Inflammatory macrophage treated with lipopolysaccharide for 1 hour (primary cell): ENCODE results near the gene DTX1.

Experiments
- DNase-seq, 2 donors: peaks; one replicate each; pipeline ENCODE4 v3.0.0-alpha.2; 2020 to 2022

Gene DTX1

GRCh38 chr12:113056631-113057488 is at the start of gene DTX1:
TSS of gene DTX1 (plus strand) at chr12:113056730. CDS start at chr12:113058193, 1,463 bp downstream.
- DNase-seq, result no peak

DNA sequence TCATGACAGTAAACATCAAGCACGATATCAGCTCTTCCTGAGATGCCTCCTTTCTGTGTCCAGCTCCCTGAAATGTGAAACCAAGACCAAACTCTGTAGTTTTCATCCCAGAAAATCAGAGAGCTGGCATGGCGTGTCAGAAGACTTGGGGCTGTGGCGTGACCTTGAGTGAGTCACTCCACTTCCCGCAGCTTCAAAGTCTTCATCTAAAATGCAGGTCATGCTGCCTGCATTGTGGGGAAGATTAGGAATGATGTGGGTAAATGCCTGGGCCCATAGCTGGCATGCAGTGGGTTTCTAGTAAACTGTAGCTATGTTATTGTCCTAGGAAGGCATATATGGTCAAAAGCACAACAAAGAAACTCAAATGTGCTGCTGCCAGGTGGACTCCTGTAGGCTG is 49.4 kb upstream of the DTX1 start:
- DNase-seq, result no peak

DNA sequence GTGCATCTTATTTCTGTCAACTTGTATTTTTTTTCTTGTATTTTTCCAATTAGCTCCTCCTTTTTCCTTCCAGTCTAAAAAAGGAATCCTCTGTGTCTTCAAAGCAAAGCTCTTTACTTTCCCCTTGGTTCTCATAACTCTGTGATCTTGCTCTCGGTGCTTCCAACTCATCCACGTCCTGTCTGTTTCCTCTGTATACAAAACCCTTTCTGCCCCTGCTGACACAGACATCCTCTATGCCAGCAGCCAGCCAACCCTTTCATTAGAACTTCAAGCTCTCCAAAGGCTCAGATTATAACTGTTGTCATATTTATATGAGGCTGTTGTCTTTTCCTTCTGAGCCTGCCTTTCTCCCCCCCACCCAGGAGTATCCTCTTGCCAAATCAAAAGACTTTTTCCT is 45.8 kb upstream of the DTX1 start:
- DNase-seq, result no peak

- no peak for DNase-seq
Observed at GRCh38 chr12:113014565-113014964, 42.0 kb upstream of the DTX1 start.

DNA sequence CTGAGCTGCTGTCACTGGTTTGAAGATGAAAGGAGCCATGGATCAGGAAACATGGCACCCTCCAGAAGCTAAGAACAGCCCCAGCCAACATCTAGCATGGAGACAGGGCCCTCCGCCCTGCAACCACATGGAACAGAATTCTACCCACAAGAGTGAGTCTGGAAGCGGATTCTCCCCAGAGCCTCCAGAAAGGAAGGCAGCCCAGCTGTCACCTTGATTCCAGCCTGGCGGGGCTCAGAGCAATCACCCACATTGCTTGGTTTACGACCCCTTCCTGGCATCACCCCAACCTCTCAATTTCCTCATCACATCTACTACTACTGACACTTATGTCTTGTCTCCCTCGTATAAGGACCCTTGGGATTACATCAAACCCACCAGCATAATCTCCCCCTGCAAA is 39.7 kb upstream of the DTX1 start:
- no peak for DNase-seq

DNA sequence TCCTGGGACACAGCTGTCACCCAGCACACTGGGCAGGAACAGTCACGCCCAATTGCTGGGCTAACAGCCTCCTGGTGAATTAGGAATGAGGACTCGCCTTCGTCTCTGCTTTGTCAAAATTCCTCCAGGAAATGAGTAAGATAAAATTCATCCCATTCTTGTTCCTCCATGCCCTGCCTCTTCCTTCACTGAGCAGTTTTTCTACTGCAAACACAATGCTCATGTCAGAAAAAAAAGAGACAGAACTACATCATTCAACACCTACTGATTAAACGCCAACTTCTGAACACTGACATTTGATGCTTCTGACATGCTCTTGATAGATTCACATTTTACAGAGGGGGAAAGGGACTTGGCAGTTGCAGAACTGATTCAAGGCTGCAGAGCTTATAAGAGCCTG is 37.5 kb upstream of the DTX1 start:
- no peak for DNase-seq

- no peak for DNase-seq
Observed at GRCh38 chr12:113021500-113021899, 35.0 kb upstream of the DTX1 start.

DNA sequence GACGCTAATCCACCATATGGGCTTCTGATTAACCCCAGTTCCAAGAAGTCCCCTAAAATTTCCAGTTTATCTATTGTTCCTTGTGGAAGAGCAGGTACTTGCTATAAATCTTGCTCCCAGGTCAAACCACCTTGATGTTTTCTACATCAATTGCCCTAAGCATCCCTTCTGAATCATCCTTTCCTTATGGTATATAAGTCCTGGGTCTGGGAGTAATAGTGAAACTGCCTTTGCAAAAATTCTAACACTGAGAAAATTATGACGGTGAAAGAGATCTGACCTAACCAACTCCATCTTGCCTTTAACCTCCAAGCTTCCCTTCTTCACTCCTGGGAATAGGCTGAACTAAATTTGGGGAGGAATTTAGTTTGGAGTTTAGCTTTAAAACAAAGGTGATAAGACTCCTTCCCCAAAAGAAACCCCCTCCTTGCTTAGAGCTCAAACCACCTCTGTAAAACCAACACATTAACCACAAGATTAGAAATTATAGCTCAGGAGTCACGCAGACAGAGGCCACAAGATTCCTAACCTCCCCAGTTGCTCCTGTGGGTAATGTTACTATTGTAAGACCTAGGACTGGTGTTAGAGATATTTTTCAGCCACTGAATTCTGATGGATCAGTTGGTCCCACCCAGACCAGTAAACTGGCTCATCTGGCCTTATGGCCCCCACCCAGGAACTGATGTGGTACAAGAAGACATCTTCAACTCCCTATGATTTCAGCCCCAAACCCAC is 33.8 kb upstream of the DTX1 start:
- no peak for DNase-seq

GRCh38 chr12:113027726-113028125 is 28.8 kb upstream of the DTX1 start:
- DNase-seq, result peak in 1 of 2 donors; percentile 26

DNA sequence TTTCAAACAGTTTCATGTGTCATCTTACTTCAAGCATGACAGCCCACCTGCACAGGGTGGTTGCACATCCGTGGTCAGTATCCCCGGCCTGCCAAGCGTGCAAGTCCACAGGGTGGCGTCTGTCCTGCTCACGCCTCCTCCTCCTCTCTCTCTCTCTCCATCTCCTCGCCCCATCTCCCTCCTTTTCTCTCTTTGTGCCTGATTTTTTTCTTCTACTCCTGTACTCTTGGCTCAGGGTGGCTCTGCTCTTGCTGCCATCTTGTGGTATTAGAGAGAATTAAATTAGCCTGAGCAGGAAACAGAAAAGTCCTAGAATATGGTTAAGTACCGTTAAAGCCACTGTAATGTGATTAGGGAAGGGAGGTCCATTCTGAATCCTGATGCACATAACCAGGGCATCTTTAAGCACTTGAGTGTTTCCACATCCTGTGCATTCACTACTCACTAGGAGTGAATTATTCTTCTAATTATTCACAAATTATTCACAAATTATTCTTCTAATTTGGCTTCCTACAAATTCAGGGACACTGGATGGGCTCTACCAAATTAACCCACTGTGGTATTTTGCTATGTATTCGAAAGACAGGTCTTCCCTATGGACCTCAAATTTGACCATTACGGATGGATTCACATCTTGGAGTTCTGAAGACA is 25.5 kb upstream of the DTX1 start:
- peak; percentile 28 to 61 for DNase-seq

DNA sequence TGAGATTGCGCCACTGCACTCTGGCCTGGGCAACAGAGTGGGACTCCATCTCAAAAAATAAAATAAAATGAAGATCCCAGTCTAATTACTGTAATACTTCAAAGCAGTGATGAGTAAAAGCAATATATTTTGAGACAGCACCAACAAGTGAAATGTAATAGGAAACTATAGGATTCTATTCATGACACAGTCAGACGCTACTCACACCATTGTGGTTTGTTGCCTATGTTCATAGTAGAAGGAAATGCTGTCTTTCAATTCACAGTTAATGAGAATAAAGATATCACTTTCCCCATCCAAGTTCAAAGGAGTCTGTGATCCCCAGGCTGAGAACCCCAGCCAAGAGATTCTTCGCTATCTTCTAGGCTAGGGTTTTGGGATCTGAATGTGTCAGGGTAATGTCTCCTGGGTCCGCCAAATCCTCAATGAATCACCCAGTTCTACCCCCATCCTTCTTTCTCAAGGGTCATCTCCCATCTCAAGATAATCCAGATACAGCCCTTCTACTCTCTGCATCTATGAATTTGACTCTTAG is 16.6 kb upstream of the DTX1 start:
- DNase-seq, result no peak

DNA sequence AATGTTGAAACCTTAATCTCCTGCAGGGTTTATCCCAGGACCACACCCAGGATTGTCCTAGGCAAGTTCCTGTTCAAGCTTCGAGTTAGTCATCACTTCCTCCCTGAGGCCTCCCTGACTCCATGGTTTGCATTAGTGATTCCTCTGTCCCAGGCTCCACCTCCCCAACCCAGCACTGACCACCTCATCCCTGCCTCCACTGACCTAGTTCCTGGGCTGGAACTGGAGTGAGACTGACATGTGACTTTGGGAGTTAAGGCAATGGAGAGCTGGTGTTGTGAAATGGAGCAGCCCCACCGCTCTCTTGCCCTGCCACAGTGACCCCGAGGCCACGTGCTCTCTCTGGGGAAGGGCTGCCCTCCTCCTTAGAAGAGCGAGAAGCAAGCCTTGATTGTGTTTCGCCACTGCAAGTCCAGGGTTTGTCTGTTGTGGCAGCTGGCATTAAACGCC is 15.8 kb upstream of the DTX1 start:
- peak; percentile 87 to 99 for DNase-seq

GRCh38 chr12:113041560-113041959 is 15.0 kb upstream of the DTX1 start:
- DNase-seq, result no peak

DNA sequence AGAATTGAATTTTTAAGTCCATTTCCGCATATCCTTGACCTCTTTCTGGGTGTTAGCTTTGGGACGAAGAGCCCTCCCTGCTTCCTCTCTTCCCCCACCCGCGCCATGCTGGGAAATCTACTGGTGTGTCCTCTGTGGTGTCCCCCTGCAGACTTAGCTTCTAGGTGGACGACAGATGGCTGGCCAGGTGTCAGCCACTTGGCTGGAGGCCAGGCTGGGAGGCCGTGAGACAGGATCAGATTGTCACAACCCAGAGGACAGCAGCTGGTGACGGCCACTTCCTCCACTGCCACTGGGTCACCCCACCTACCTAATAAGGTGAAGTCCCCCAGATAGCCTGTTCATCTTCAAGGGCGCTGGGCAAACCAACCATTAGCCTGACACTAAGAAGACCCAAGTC is 13.3 kb upstream of the DTX1 start:
- no peak for DNase-seq

GRCh38 chr12:113044516-113044915 is 12.0 kb upstream of the DTX1 start:
- DNase-seq, result no peak

- peak; percentile 39 to 89 for DNase-seq
Observed at GRCh38 chr12:113048716-113049127, 7.8 kb upstream of the DTX1 start.

- DNase-seq, result peak in 1 of 2 donors; percentile 29
Observed at GRCh38 chr12:113049976-113050742, 6.4 kb upstream of the DTX1 start.

DNA sequence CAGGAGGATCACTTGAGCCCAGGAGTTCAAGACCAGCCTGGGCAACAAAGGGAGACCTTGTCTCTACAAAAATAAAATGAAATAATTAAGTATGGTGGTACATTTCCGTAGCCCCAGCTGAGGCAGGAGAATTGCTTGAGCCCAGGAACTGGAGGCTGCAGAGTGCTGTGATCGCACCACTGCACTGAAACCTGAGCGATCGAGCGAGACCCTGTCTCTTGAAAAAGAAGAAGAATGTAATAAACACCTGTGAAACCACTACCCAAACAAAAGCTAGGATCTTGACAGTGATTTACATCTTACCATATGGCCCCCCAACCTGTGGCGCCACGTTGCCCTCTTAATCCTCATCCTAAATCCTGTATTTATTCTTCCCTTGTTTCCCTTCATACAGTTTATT is 5.7 kb upstream of the DTX1 start:
- DNase-seq, result no peak

DNA sequence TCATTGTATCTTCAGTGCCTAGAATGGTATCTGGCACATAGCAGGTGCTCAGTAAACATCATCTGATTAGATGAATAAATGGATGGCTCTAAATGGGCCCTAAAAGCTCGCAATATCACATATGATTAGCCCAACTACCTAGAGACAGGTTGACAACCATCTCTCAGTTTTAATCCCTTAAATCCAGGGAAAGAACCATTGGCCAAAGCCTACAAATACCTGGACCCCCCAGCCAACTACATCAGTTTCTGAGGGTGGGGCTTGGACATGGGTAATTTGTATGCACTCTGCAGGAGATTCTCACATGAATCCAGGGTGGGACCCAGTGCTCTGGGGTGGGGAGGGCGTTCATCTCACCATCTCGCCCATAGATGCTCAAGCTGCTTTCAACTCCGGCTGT is 4.8 kb upstream of the DTX1 start:
- DNase-seq, result no peak

DNA sequence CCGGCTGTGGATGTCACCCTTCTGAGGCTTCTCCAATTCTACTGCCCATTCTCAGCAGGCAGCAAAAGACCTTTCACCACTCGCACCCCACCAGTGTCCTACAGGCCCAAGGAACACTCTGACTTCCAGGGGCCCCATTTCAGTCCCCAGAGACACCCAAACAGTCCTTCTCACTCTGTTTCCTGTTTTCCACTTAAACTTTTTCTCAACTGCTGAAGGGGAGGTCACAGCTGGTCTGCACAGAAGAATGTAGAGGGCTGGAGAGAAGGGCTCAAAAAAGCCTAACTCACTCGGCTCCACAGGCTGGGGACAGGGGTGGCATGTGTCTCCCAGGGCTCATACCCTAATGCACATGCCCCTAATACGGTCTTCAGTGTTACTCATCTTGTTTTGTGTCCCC is 4.2 kb upstream of the DTX1 start:
- no peak for DNase-seq

- DNase-seq, result no peak
Observed at GRCh38 chr12:113054948-113055486, 1.5 kb upstream of the DTX1 start.
